ENCODE results near the gene SUN1. TPM values are rescaled to one million over a fixed set of nuclear protein-coding genes. Genes with fewer than 3 reads are reported as not detected.

The SUN1 gene
- total and polyA plus RNA-seq, 2 of the 8 experiments (the other 6 are each of a cell fraction or from before 2014, with no cell fraction given), result 108 to 158 TPM

- no peak for TF ChIP-seq ATF2 (IDR thresholded peaks at IDR 0.05; ENCODE audit: low read length)
- TF ChIP-seq POU5F1 (IDR thresholded peaks at IDR 0.05; ENCODE audit: low read depth, low read length), result no peak
- TF ChIP-seq ASH2L (IDR thresholded peaks at IDR 0.05; ENCODE audit: low read length), result no peak
- peak; percentile 64; the same call in 1 of the 2 replicates for TF ChIP-seq CHD2 (IDR thresholded peaks at IDR 0.05; ENCODE audit: low read length)
- TF ChIP-seq FOSL1 (IDR thresholded peaks at IDR 0.05; ENCODE audit: insufficient read depth, low read depth, low read length), result no peak
- no peak for TF ChIP-seq CBX8 (IDR thresholded peaks at IDR 0.05; ENCODE audit: borderline replicate concordance, low read depth, low read length)
- TF ChIP-seq TBP (IDR thresholded peaks at IDR 0.05; ENCODE audit: low read depth, low read length), result peak; percentile 39; the same call in 1 of the 2 replicates
- peak; percentile 79 for TF ChIP-seq USF2 (IDR thresholded peaks at IDR 0.05; ENCODE audit: low read length)
- 0 out of 2 replicates have a peak, but pooled peaks have one; percentile 45 for TF ChIP-seq ATF3 (IDR thresholded peaks at IDR 0.05; ENCODE audit: insufficient read depth, low read depth, low read length)
- TF ChIP-seq SP2 (IDR thresholded peaks at IDR 0.05; ENCODE audit: low read length), result no peak
- no peak for TF ChIP-seq GABPA (IDR thresholded peaks at IDR 0.05; ENCODE audit: borderline replicate concordance, insufficient read depth, low read length)
- no peak for TF ChIP-seq CTBP2 (IDR thresholded peaks at IDR 0.05; ENCODE audit: borderline replicate concordance, insufficient read depth, insufficient read length, low read length)
- TF ChIP-seq SP4 (IDR thresholded peaks at IDR 0.05; ENCODE audit: low read length), result 0 out of 2 replicates have a peak, but pooled peaks have one; percentile 43
- no peak for TF ChIP-seq BRCA1 (IDR thresholded peaks at IDR 0.05; ENCODE audit: low read depth, low read length)
- peak; percentile 79; the same call in 1 of the 2 replicates for TF ChIP-seq TCF12 (IDR thresholded peaks at IDR 0.05; ENCODE audit: low read depth, low read length)
- TF ChIP-seq NANOG (IDR thresholded peaks at IDR 0.05; ENCODE audit: insufficient read depth, low read depth, low read length, poor library complexity, severe bottlenecking), result no peak
- TF ChIP-seq JUND (IDR thresholded peaks at IDR 0.05; ENCODE audit: low read length), result peak; percentile 51; the same call in 1 of the 2 replicates
- peak; percentile 83 for TF ChIP-seq GTF2F1 (IDR thresholded peaks at IDR 0.05; ENCODE audit: borderline replicate concordance, low read depth, low read length)
- TF ChIP-seq KDM1A (IDR thresholded peaks at IDR 0.05; ENCODE audit: borderline replicate concordance, low read length), result peak; percentile 33; the same call in 1 of the 2 replicates
- TF ChIP-seq JUN (IDR thresholded peaks at IDR 0.05; ENCODE audit: low read depth, low read length), result no peak
Observed at GRCh38 chr7:873367-874002, 41.2 kb downstream of the SUN1 start (continued).
